Measurements from ENCODE around the gene IL21.
"Not testable (repeated sequence)": the region's sequence is repeated elsewhere in the genome, so short reads cannot be mapped to it uniquely, and the experiment has no call there.

IL21 gene

DNA sequence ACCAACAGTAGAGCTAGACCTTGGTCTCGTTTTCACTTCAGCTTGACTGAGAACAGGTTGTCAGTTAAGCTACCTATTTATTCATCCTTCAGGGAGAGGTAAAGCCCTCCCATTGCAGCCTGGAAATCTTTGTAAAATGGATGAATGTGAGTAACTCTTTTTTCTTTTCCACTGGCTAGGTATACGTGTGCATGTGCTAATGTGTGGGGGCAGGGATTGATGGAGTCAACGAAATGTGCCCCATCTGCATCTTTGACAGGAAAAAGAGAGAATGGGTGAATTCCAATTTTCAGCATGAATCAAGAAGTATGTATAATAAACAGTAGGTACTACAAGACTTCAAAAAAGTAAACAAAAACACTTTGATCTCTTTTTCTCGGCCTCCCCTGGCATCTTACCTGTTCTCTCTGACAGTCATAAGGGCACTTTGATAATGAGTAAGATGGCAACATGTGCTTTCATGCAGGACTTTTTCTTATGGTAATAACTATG, at the start of gene IL21:
Gene IL21, minus strand, starts transcription at position 51 of the 492 bp plus-strand sequence. CDS start 55 bp downstream, outside the sequence.
- DNase-seq: no peak

DNA sequence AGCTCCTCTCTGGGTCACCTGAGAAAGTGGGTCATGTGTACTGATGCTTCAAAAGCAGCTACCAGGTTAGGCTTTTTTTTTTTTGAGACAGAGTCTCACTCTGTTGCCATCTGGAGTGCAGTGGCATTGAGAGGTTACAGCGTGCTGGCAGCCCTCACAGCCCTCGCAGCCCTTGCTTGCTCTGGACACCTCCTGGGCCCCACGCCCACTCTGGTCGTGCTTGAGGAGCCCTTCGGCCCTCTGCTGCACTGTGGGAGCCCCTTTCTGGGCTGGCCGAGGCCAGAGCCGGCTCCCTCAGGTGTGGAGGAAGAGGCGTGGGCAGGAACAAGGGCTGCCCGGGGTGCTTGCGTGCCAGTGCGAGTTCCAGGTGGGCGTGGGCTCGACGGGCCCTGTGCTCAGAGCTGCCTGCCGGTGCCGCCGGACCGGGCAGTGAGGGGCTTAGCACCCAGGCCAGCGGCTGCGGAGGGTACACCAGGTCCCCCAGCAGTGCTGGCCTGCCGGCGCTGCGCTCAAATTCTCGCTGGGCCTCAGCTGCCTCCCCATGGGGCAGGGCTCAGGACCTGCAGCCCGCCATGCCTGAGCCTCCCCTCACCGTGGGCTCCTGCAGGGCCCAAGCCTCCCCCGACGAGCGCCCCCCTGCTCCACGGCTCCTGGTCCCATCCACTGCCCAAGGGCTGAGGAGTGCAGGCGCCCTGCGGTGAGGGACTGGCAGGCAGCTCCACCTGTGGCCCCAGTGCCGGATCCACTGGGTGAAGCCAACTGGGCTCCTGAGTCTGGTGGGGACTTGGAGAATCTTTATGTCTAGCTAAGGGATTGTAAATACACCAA, 49.3 kb upstream of the IL21 start:
- no peak for DNase-seq

- no peak for DNase-seq
Measured at GRCh38 chr4:122668241-122668640, 47.4 kb upstream of the IL21 start.

GRCh38 chr4:122666527-122667245, 45.8 kb upstream of the IL21 start:
- DNase-seq: no peak

DNA sequence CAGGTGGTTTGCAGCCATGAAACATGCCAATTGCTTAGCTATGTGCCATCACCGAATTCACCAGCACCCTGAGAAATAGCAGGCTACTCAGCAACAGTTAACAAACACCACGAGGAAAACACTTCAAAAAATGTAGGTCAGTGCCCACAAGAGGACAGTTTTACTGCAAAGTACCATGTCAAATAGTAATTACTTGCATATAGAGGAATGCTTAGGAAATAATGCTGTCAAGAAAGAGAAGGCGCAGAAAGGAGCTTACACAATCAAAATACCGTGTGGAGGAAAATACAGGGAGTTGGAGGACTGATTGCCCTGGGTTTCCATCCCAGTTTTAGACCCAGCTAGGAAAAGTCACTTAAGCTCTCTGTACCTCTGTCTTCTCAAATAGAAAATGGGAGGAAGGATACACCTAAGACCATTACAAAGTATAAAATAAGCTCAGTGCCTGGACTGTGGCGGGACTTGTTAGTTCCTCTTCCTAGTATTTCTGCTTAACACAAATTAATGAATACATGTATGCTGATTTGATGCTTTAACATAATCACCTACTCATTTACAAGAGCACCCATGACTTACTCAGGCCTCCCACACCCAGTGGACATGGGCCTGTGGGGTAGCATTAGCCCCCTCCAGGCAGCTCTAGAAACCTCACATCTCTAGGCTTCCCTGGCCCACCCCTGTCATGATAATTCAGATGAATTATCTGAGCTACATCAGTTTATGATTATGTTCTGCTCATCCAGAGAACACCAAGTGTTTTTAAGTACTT, 44.5 kb upstream of the IL21 start:
- DNase-seq: no peak

DNA sequence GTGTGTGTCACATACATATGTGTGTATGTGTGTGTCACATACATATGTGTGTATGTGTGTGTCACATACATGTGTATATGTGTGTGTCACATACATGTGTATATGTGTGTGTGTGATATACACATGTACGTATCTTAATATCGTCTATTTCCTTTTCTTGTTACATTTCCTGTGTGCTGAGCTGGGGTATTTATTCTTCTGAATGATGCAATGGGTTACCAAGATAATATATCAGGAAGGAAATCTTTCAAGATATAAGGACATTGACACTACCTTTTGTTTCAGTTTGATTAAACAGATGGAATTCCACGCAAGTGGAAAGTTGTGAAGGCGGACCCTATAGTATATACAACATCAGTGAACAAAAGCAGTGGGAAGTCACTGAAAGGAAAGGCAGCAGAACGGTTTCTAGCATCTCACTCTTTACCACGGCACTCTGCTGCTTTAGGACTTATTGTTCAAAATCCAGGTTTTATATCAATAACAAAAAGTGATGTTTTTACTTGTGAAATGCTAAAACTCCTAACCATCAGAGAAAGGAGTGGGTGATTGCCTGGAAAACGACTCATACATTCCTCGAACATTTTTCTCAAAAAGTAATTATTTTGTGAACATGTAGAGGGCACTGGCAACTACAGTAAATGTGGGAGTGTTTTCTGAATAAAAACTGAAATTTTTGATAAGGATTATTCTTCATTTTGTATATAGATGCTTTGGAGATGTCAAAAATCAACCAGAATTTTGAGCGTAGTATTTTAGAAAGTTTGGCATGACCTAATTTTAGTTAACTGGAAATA, 43.1 kb upstream of the IL21 start:
- no peak for DNase-seq

- DNase-seq: no peak
Measured at GRCh38 chr4:122663291-122663690, 42.4 kb upstream of the IL21 start.

DNA sequence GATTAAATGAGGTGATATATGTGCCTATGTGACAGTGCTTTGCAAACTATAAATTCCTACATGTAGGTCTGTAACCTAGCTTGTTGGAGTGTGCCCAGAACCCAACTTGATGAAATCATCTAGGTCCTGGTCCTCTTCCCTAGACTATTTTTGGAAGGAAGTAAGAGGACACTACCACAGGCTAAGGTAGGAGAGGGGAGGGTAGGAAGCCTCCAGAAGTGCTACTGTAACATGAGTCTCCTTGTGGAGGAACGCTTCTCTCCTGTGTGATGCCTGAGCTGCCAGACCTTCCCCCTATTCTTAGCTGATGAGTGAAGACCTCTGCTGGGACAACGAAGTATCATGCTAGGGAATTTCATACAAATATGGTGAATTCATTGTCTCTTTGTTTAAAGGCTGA, 41.8 kb upstream of the IL21 start:
- DNase-seq: no peak

GRCh38 chr4:122661176-122662160, 40.6 kb upstream of the IL21 start:
- DNase-seq: no peak

DNA sequence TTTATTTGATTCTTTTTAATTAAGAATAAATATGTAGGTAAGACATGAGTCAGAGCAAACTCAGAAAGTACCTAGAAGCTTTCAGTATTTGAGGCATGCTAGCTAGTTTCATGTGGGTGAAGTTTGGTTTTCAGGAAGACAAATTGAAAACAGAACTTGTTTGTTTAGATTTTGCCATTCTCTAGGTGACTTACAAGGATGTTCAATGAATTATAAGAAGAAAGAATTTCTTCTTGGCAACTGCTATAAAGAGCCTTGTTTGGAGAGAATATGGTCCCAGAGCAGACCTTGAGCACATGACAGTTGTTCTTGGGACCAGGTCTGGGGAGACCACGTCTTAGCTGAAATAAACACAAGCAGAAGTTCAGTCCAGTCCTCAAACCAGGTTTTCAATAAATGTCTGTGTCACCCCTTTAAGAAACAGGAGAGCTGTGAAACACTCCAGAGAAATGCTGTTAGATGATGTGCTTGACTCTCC, 38.0 kb upstream of the IL21 start:
- no peak for DNase-seq

DNA sequence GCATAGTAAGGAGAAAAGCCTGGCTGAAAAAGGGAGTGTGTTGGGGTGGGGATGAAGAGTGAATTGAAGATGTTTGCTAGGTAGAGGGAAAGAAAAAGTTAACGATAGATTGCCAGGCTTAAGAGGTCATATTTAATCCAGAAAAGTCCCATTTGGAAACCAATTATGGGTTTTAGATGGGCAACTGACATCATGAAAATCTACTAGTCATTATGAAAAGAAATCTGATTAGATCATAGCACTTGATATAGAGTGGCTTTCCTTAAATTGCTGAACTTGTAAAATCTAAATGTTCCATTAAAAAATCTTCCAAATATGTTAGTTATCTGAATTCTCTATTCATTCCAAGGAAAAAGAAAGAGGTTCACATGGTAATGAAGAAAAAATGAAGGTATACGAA, 37.5 kb upstream of the IL21 start:
- DNase-seq: no peak

GRCh38 chr4:122657553-122657952, 36.7 kb upstream of the IL21 start:
- no peak for DNase-seq

DNA sequence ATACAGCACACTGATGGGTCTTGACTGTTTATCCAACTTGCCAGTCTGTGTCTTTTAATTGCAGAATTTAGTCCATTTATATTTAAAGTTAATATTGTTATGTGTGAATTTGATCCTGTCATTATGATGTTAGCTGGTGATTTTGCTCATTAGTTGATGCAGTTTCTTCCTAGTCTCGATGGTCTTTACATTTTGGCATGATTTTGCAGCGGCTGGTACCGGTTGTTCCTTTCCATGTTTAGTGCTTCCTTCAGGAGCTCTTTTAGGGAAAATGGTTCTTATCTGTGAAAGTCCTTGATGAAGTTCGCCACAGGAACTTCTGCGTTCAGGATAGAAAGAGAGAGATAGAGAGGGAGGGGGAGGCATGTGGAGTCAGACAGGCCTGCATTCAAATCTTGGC, 35.7 kb upstream of the IL21 start:
- DNase-seq: not testable (repeated sequence)

DNA sequence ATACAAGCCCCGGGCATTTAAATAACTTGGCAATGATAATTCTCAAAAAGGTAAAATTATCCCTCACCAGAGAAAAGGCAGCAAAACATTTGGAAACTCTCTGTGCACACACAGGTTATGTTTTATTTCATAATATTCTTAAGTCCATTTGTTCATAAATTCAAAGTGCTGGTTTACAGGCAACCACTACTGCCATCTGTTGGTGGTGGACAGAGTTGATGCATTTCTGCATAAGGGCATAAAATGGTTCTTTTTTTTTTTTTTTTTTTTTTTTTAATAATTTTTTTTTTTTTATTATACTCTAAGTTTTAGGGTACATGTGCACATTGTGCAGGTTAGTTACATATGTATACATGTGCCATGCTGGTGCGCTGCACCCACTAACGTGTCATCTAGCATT, 31.5 kb upstream of the IL21 start:
- DNase-seq: no peak

GRCh38 chr4:122650148-122650547, 29.3 kb upstream of the IL21 start:
- no peak for DNase-seq

- DNase-seq: no peak
Measured at GRCh38 chr4:122647656-122648055, 26.8 kb upstream of the IL21 start.

DNA sequence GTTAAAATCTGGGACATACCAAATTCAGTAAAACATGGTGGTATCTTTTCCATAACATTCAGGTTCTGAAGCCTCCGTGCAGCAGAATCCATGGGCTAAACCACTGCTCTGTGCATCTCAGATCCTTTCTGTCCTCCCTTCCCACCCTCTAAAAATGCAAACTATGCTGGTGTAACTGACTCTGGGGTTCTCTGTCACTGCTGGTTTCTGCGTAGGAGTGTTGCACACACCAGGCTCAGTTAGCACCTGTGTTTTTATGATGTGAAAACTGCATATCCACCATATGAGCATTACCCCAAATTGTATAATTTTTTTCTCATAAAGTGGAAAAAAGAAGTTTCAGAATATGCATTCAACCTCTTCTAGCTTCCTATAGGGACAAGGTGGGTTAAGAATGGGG, 22.4 kb upstream of the IL21 start:
- no peak for DNase-seq

DNA sequence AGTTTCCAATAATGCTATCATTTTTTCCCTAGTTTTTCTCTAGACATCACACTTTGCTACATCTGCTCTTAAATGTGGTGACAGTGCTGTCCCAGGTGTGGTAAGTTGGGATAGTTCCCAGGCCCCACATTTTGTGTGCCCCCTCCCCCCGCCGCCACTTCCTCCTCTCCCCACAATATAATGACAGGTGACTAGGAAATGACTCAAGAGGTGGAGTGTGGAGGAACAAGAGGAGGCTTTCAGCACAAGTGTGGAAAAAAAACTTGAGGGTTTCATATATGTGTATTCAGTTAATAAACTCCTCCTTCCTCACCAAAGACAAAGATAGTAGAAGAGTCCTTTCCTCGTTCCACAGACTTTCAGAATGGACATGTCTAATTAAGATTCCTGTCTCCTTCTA, 18.3 kb upstream of the IL21 start:
- DNase-seq: no peak

GRCh38 chr4:122636697-122637096, 15.8 kb upstream of the IL21 start:
- DNase-seq: no peak

DNA sequence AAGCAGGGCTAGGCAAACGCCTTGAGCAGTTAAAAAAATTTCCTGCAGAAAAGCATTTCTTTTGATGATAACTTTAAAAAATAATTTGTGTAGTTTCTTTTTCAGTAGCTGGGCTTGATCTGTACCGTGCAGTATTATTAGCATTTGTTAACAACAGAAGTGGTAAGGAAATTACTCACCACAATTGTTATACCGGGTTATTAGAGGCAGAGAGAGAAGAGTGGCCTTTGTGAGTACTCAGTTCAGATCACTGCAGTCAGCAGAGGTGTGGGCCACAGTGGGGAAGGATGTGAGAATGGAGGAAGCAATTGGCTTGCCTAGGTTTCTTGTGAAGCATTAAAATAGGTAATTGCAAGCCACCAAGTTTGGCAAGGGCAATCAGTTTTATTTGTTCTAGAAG, 14.3 kb upstream of the IL21 start:
- DNase-seq: no peak

- no peak for DNase-seq
Measured at GRCh38 chr4:122633211-122633610, 12.3 kb upstream of the IL21 start.

All from 8988T (cell line).